ENCODE results near the gene TPST1.
A peak's percentile ranks its signal among the peaks of the same experiment; 100 is the strongest.

Gene TPST1

DNA sequence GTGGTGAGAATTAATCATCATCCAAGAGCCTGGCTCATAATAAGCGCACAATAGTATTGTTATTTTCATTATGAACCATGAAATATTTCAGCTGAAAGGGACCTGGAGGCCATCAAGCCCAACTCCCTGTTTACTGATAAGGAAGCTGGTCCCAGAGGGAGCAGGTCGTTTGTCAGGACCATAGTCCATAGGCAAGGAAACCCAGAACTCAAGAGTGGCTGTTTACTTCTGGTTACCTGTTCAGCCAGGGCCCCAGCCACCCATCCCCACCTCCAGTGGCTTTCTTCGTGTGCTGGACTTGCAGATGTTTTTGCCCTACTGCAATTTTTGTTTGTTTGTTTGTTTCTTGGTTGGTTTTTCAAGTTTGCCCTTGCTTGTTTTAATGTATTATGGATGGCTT, 152.0 kb downstream of the TPST1 start:
- Histone ChIP-seq H3K79me1 (replicated peaks; ENCODE audit: low read length, poor library complexity, severe bottlenecking) (peaks cover 21% of the 10 kb centered on the region), H3K4me3 (ENCODE audit: insufficient read depth in 1 of 2, low read depth in 1 of 2, low read length in 2 of 2) (no peak overlapping the region), H3K4ac (ENCODE audit: low read depth in 1 of 2, low read length in 2 of 2) (no peak overlapping the region), H2BK15ac (ENCODE audit: low read depth, poor library complexity, severe bottlenecking) (no peak overlapping the region), H4K8ac (ENCODE audit: low read length) (no peak overlapping the region), H2BK12ac (ENCODE audit: low read length in 2 of 2) (no peak overlapping the region), H2BK5ac (ENCODE audit: low read depth, low read length, poor library complexity, severe bottlenecking) (no peak overlapping the region), H3K14ac (ENCODE audit: low read length in 2 of 2) (no peak overlapping the region), H3K4me1 (ENCODE audit: control insufficient read depth, insufficient read depth, low read depth, low read length) (peaks cover 10% of the 10 kb centered on the region), H3K9me3 (ENCODE audit: control insufficient read depth, low read length) (no peaks in the 10 kb centered on the region), H3K9ac (ENCODE audit: low read length) (no peak overlapping the region), H2AFZ (ENCODE audit: low read depth, low read length) (no peak overlapping the region), H4K91ac (ENCODE audit: low read length) (no peak overlapping the region), H3K18ac (ENCODE audit: low read depth in 1 of 2, low read length in 2 of 2) (no peak overlapping the region), H2BK120ac (ENCODE audit: low read depth, low read length) (no peak overlapping the region), H3K27me3 (ENCODE audit: control insufficient read depth in 1 of 2, insufficient read depth in 1 of 2, low read length in 2 of 2) (no peaks in the 10 kb centered on the region), H2AK5ac (ENCODE audit: low read length, severe bottlenecking) (no peak overlapping the region), H3K4me2 (ENCODE audit: low read length, poor library complexity, severe bottlenecking) (no peak overlapping the region), H3K36me3 (ENCODE audit: control insufficient read depth in 1 of 2, insufficient read depth in 2 of 2, low read depth in 1 of 2, low read length in 2 of 2) (peaks cover 19 to 25% of the 10 kb centered on the region in 2 experiments), H3K23ac (ENCODE audit: low read length in 2 of 2) (no peak overlapping the region), H3K27ac (ENCODE audit: low read length, poor library complexity, severe bottlenecking) (no peak overlapping the region)
- no peak for DNase-seq
- 89% methylated on average over 3 of the region's 3 CpGs for WGBS

- Histone ChIP-seq H3K4me1 (ENCODE audit: control insufficient read depth, insufficient read depth, low read depth, low read length) (peaks cover 9% of the 10 kb centered on the region), H2BK120ac (ENCODE audit: low read depth, low read length) (no peak overlapping the region), H2BK12ac (ENCODE audit: low read length in 2 of 2) (no peak overlapping the region), H3K27ac (ENCODE audit: low read length, poor library complexity, severe bottlenecking) (no peak overlapping the region), H3K4ac (ENCODE audit: low read depth in 1 of 2, low read length in 2 of 2) (peak overlapping the region in 1 of 2 experiments; percentile 53), H3K36me3 (ENCODE audit: control insufficient read depth in 1 of 2, insufficient read depth in 2 of 2, low read depth in 1 of 2, low read length in 2 of 2) (peaks cover 11 to 25% of the 10 kb centered on the region in 2 experiments), H3K23ac (ENCODE audit: low read length in 2 of 2) (no peak overlapping the region), H3K9me3 (ENCODE audit: control insufficient read depth, low read length) (no peaks in the 10 kb centered on the region), H3K14ac (ENCODE audit: low read length in 2 of 2) (peak overlapping the region in 1 of 2 experiments; percentile 4), H3K4me3 (ENCODE audit: insufficient read depth in 1 of 2, low read depth in 1 of 2, low read length in 2 of 2) (no peak overlapping the region), H3K9ac (ENCODE audit: low read length) (peak overlapping the region; percentile 4), H3K18ac (ENCODE audit: low read depth in 1 of 2, low read length in 2 of 2) (no peak overlapping the region), H3K4me2 (ENCODE audit: low read length, poor library complexity, severe bottlenecking) (no peak overlapping the region), H2AFZ (ENCODE audit: low read depth, low read length) (no peak overlapping the region), H4K8ac (ENCODE audit: low read length) (no peak overlapping the region), H3K79me1 (replicated peaks; ENCODE audit: low read length, poor library complexity, severe bottlenecking) (peaks cover 8% of the 10 kb centered on the region), H2BK15ac (ENCODE audit: low read depth, poor library complexity, severe bottlenecking) (no peak overlapping the region), H2AK5ac (ENCODE audit: low read length, severe bottlenecking) (no peak overlapping the region), H4K91ac (ENCODE audit: low read length) (no peak overlapping the region), H2BK5ac (ENCODE audit: low read depth, low read length, poor library complexity, severe bottlenecking) (no peak overlapping the region), H3K27me3 (ENCODE audit: control insufficient read depth in 1 of 2, insufficient read depth in 1 of 2, low read length in 2 of 2) (no peaks in the 10 kb centered on the region)
- no peak for DNase-seq
- 95% methylated on average over 11 of the region's 11 CpGs for WGBS
Observed at GRCh38 chr7:66359656-66360211, 154.6 kb downstream of the TPST1 start.

DNA sequence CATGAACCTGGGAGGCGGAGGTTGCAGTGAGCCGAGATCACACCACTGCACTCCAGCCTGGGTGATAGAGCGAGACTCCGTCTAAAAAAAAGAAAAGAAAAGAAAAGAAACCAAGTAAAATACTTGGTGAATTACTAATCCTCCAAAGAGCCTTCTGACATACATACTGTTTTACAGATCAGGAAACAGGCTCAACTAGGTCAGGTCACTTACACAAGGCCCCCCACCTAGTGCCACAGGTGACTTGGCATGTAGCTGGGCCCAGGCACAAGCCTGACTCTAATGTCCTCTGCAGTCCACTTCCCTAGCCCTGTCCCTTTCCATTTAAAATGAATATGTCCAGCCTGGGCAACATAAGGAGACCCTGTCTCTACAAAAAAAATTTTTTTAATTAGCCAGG, 157.0 kb downstream of the TPST1 start:
- H3K4ac ChIP-seq (ENCODE audit: low read depth in 1 of 2, low read length in 2 of 2), result no peak overlapping the region
- H3K79me1 ChIP-seq (replicated peaks; ENCODE audit: low read length, poor library complexity, severe bottlenecking), result peaks cover 2% of the 10 kb centered on the region
- no peak overlapping the region for H2AK5ac ChIP-seq (ENCODE audit: low read length, severe bottlenecking)
- H2BK5ac ChIP-seq (ENCODE audit: low read depth, low read length, poor library complexity, severe bottlenecking), result no peak overlapping the region
- H3K9me3 ChIP-seq (ENCODE audit: control insufficient read depth, low read length), result no peaks in the 10 kb centered on the region
- H4K8ac ChIP-seq (ENCODE audit: low read length), result no peak overlapping the region
- no peak overlapping the region for H4K91ac ChIP-seq (ENCODE audit: low read length)
- H3K14ac ChIP-seq (ENCODE audit: low read length in 2 of 2), result no peak overlapping the region
- H2BK12ac ChIP-seq (ENCODE audit: low read length in 2 of 2), result no peak overlapping the region
- no peaks in the 10 kb centered on the region for H3K27me3 ChIP-seq (ENCODE audit: control insufficient read depth in 1 of 2, insufficient read depth in 1 of 2, low read length in 2 of 2)
- no CpG with 5 or more reads among the region's 4 CpGs for WGBS
- H3K36me3 ChIP-seq (ENCODE audit: control insufficient read depth in 1 of 2, insufficient read depth in 2 of 2, low read depth in 1 of 2, low read length in 2 of 2), result peaks cover 11 to 21% of the 10 kb centered on the region in 2 experiments
- no peak overlapping the region for H3K27ac ChIP-seq (ENCODE audit: low read length, poor library complexity, severe bottlenecking)
- H3K18ac ChIP-seq (ENCODE audit: low read depth in 1 of 2, low read length in 2 of 2), result no peak overlapping the region
- H2BK15ac ChIP-seq (ENCODE audit: low read depth, poor library complexity, severe bottlenecking), result no peak overlapping the region
- H3K23ac ChIP-seq (ENCODE audit: low read length in 2 of 2), result no peak overlapping the region
- no peak overlapping the region for H3K9ac ChIP-seq (ENCODE audit: low read length)
- no peak overlapping the region for H3K4me2 ChIP-seq (ENCODE audit: low read length, poor library complexity, severe bottlenecking)
- no peak overlapping the region for H2AFZ ChIP-seq (ENCODE audit: low read depth, low read length)
- no peak for DNase-seq
- peaks cover 4% of the 10 kb centered on the region for H3K4me1 ChIP-seq (ENCODE audit: control insufficient read depth, insufficient read depth, low read depth, low read length)
- no peak overlapping the region for H3K4me3 ChIP-seq (ENCODE audit: insufficient read depth in 1 of 2, low read depth in 1 of 2, low read length in 2 of 2)
- H2BK120ac ChIP-seq (ENCODE audit: low read depth, low read length), result no peak overlapping the region

GRCh38 chr7:66363635-66364034, 158.5 kb downstream of the TPST1 start:
- no peak overlapping the region for H3K14ac ChIP-seq (ENCODE audit: low read length in 2 of 2)
- no peak overlapping the region for H3K23ac ChIP-seq (ENCODE audit: low read length in 2 of 2)
- no peaks in the 10 kb centered on the region for H3K9me3 ChIP-seq (ENCODE audit: control insufficient read depth, low read length)
- no peak overlapping the region for H2BK15ac ChIP-seq (ENCODE audit: low read depth, poor library complexity, severe bottlenecking)
- no peak overlapping the region for H2BK120ac ChIP-seq (ENCODE audit: low read depth, low read length)
- no peak overlapping the region for H4K91ac ChIP-seq (ENCODE audit: low read length)
- H2BK5ac ChIP-seq (ENCODE audit: low read depth, low read length, poor library complexity, severe bottlenecking), result no peak overlapping the region
- no peak overlapping the region for H3K18ac ChIP-seq (ENCODE audit: low read depth in 1 of 2, low read length in 2 of 2)
- H3K79me1 ChIP-seq (replicated peaks; ENCODE audit: low read length, poor library complexity, severe bottlenecking), result peaks cover 2% of the 10 kb centered on the region
- no peak overlapping the region for H4K8ac ChIP-seq (ENCODE audit: low read length)
- WGBS, result 67% methylated on average over 5 of the region's 5 CpGs
- H2BK12ac ChIP-seq (ENCODE audit: low read length in 2 of 2), result no peak overlapping the region
- no peak overlapping the region for H3K27ac ChIP-seq (ENCODE audit: low read length, poor library complexity, severe bottlenecking)
- H3K4me2 ChIP-seq (ENCODE audit: low read length, poor library complexity, severe bottlenecking), result no peak overlapping the region
- H3K4me1 ChIP-seq (ENCODE audit: control insufficient read depth, insufficient read depth, low read depth, low read length), result peaks cover 4% of the 10 kb centered on the region
- no peak overlapping the region for H3K4me3 ChIP-seq (ENCODE audit: insufficient read depth in 1 of 2, low read depth in 1 of 2, low read length in 2 of 2)
- H3K9ac ChIP-seq (ENCODE audit: low read length), result no peak overlapping the region
- no peak overlapping the region for H2AFZ ChIP-seq (ENCODE audit: low read depth, low read length)
- H2AK5ac ChIP-seq (ENCODE audit: low read length, severe bottlenecking), result no peak overlapping the region
- H3K36me3 ChIP-seq (ENCODE audit: control insufficient read depth in 1 of 2, insufficient read depth in 2 of 2, low read depth in 1 of 2, low read length in 2 of 2), result peaks cover 11 to 14% of the 10 kb centered on the region in 2 experiments
- H3K27me3 ChIP-seq (ENCODE audit: control insufficient read depth in 1 of 2, insufficient read depth in 1 of 2, low read length in 2 of 2), result no peaks in the 10 kb centered on the region
- DNase-seq, result no peak
- no peak overlapping the region for H3K4ac ChIP-seq (ENCODE audit: low read depth in 1 of 2, low read length in 2 of 2)
